B cell (primary cell): ENCODE measurements around the gene ZNRD2. TPM values are rescaled to one million over a fixed set of nuclear protein-coding genes. Genes with fewer than 3 reads are reported as not detected.

Source experiments
- ATAC-seq: fragments of 200-7000 bp; cut with Tn5 transposase; one replicate; pipeline ENCODE4 v1.10.0; 2021; ENCODE audit warnings: low read depth, mild to moderate bottlenecking, moderate number of reproducible peaks, moderate library complexity
- CTCF ChIA-PET: fragments of 350-600 bp; sonication (Branson Sonifier 250); formaldehyde crosslinking; loops from one replicate; lab custom pipeline; 2021; ENCODE audit warnings: antibody characterized with exemption, inconsistent platforms; lab: Charles Lee
- POLR2A ChIA-PET: fragments of 350-600 bp; sonication (Branson Sonifier 250); formaldehyde crosslinking; loops from one replicate; lab custom pipeline; 2021; ENCODE audit warnings: antibody characterized with exemption; lab: Charles Lee
- DNase-seq: peaks from one replicate; pipeline ENCODE4 v3.0.0; 2013
- H2AFZ ChIP-seq: 2 replicates; pipeline ENCODE4 v1.6.1; 2012; ENCODE audit warnings: mild to moderate bottlenecking, low read depth, low read length; ENCODE audit not compliant: insufficient read depth, poor library complexity, severe bottlenecking
- H3K27ac ChIP-seq, 2 donors: 1 replicate in 1 of 2; 2 replicates in 1 of 2; pipeline ENCODE4 v1.5.1; 2012 to 2013; ENCODE audit warnings: low read length in 2 of 2, mild to moderate bottlenecking in 2 of 2, moderate library complexity in 1 of 2
- H3K27me3 ChIP-seq, 4 experiments: fragments of 200-600 bp in 1 of 4; sonication (generic) in 1 of 4; replicated peaks in 1 of 4; 1 replicate in 2 of 4; 2 replicates in 2 of 4; pipeline versions ENCODE4 v1.6.1 to v1.7.0; 2013 to 2016; ENCODE audit warnings: low read length in 3 of 4, mild to moderate bottlenecking in 2 of 4, mixed read lengths in 1 of 4, moderate library complexity in 1 of 4; ENCODE audit not compliant: insufficient read depth in 4 of 4, control insufficient read depth in 3 of 4; ENCODE audit errors: control extremely low read depth in 1 of 4
- H3K36me3 ChIP-seq, 2 experiments: replicated peaks in 1 of 2; 1 replicate in 1 of 2; 2 replicates in 1 of 2; pipeline versions ENCODE4 v1.6.1 to v1.7.1; 2013; ENCODE audit warnings: low read length in 1 of 2; ENCODE audit not compliant: insufficient read depth in 2 of 2, control insufficient read depth in 1 of 2; ENCODE audit errors: control extremely low read depth in 1 of 2, extremely low read depth in 1 of 2
- H3K4me1 ChIP-seq, 2 donors: fragments of 200-600 bp in 1 of 2; sonication (generic) in 1 of 2; 1 replicate in 1 of 2; 2 replicates in 1 of 2; pipeline versions ENCODE4 v1.5.1 to v1.6.1; 2013 to 2017; ENCODE audit warnings: low read length in 2 of 2; ENCODE audit not compliant: control insufficient read depth in 2 of 2, insufficient read depth in 2 of 2
- H3K4me2 ChIP-seq: replicated peaks from 2 replicates; pipeline ENCODE3; 2012; ENCODE audit warnings: mild to moderate bottlenecking, low read depth, low read length; ENCODE audit not compliant: poor library complexity, severe bottlenecking
- H3K4me3 ChIP-seq, 5 experiments: fragments of 200-600 bp in 1 of 5; sonication (generic) in 1 of 5; 1 replicate in 3 of 5; 2 replicates in 2 of 5; pipeline versions ENCODE4 v1.5.1 to v1.7.0; 2011 to 2016; ENCODE audit warnings: low read length in 4 of 5, mild to moderate bottlenecking in 4 of 5, low read depth in 2 of 5, control low read depth in 1 of 5, moderate library complexity in 1 of 5; ENCODE audit not compliant: insufficient read depth in 1 of 5; ENCODE audit errors: control extremely low read depth in 1 of 5, extremely low read depth in 1 of 5
- H3K79me2 ChIP-seq: fragments of 200-600 bp; sonication (generic); one replicate; pipeline ENCODE4 v1.6.0; 2016; ENCODE audit warnings: low read length; ENCODE audit not compliant: control insufficient read depth, insufficient read depth
- H3K9ac ChIP-seq: fragments of 200-600 bp; sonication (generic); 2 replicates; pipeline ENCODE4 v1.6.1; 2017; ENCODE audit warnings: mild to moderate bottlenecking, low read length, moderate library complexity
- H3K9me3 ChIP-seq, 3 donors: one replicate each; pipeline versions ENCODE4 v1.6.1 to v1.7.1; 2013; ENCODE audit warnings: low read length in 2 of 3; ENCODE audit not compliant: control insufficient read depth in 2 of 3, insufficient read depth in 1 of 3; ENCODE audit errors: control extremely low read depth in 1 of 3
- H4K20me1 ChIP-seq: 2 replicates; pipeline ENCODE4 v1.6.0; 2012; ENCODE audit warnings: mild to moderate bottlenecking, low read length; ENCODE audit not compliant: insufficient read depth, control insufficient read depth, poor library complexity, severe bottlenecking
- H3K27ac Mint-ChIP-seq: one replicate; pipeline ENCODE4 v1.8.0; 2021; ENCODE audit warnings: mixed read lengths
- H3K27me3 Mint-ChIP-seq: one replicate; pipeline ENCODE4 v1.8.0; 2021; ENCODE audit warnings: mixed read lengths
- H3K4me1 Mint-ChIP-seq: one replicate; pipeline ENCODE4 v1.8.0; 2021; ENCODE audit warnings: mixed read lengths
- H3K4me3 Mint-ChIP-seq: one replicate; pipeline ENCODE4 v1.8.0; 2021; ENCODE audit warnings: mixed read lengths
- H3K9me3 Mint-ChIP-seq: one replicate; pipeline ENCODE4 v1.8.0; 2022; ENCODE audit warnings: mixed read lengths; ENCODE audit not compliant: insufficient read depth
- CTCF ChIP-seq: fragments of 200-600 bp; IDR thresholded peaks from one replicate; pipeline ENCODE4 v1.8.0; 2022; ENCODE audit warnings: antibody characterized with exemption, mild to moderate bottlenecking
- EZH2 ChIP-seq: IDR thresholded peaks from 2 replicates; pipeline ENCODE4 v1.6.1; 2012; ENCODE audit warnings: borderline replicate concordance, low read depth, mild to moderate bottlenecking, moderate library complexity, low read length; ENCODE audit not compliant: insufficient read depth, poor library complexity, severe bottlenecking
- WGBS: methylation state at CpG from one replicate; pipeline ENCODE4 v1.1.5; 2013; ENCODE audit warnings: missing lambda C conversion rate; ENCODE audit not compliant: insufficient coverage; 5-methylcytosine and 5-hydroxymethylcytosine counted together
- intact Hi-C: fragments of 100-400 bp; cut with micrococcal nuclease; formaldehyde crosslinking; loops from one replicate; pipeline ENCODE4 v1.10.0; 2022
- polyA plus RNA-seq: library from polyadenylated mRNA; depleted of rRNA; stranded (reverse); fragments of >200 nt; gene quantifications from 2 replicates; pipeline ENCODE4 v1.2.3, GENCODE V29; 2012
- total RNA-seq, 2 donors: library from RNA; stranded (reverse); fragments of 120-200 nt in 1 of 2; gene quantifications; 1 replicate in 1 of 2; 2 replicates in 1 of 2; pipeline versions ENCODE4 v1.2.3 to v1.2.4, GENCODE V29; 2013 to 2022

Gene ZNRD2
- total and polyA plus RNA-seq, 2 donors (not counting 1 experiment from before 2014, with no cell fraction given): 22.1 to 112 TPM

- intact Hi-C loops: loop anchor here (10.0 kb wide), 1 partner anchor 832 kb away; the partner anchor contains the start of gene RASGRP2
- Histone ChIP-seq H3K9ac (peak overlapping the region; percentile 83), H3K4me3 (peak overlapping the region; percentile 51 to 90 (median 60)), H3K79me2 (peaks cover 25% of the 10 kb centered on the region), H3K4me1 (peaks cover 34 to 56% of the 10 kb centered on the region in 2 donors), H2AFZ (no peak overlapping the region), H3K9me3 (no peaks in the 10 kb centered on the region), H3K36me3 (peaks cover 5 to 30% of the 10 kb centered on the region in 2 experiments), H3K27me3 (no peaks in the 10 kb centered on the region), H3K4me2 (peak overlapping the region; percentile 100), H3K27ac (peak overlapping the region; percentile 92 to 94), H4K20me1 (peaks cover 34% of the 10 kb centered on the region)
- peaks cover 56% of the 10 kb centered on the region for H3K4me1 Mint-ChIP-seq
- ChIA-PET CTCF (interaction anchor here (1.0 to 5.5 kb wide), 8 partner anchors 12 to 441 kb away, joined by 3 to 97 read pairs (median 3); partner anchors contain the start of gene PCNX3), POLR2A (interaction anchor here (0.7 to 7.5 kb wide), 12 partner anchors 12 to 454 kb away, joined by 3 to 53 read pairs (median 6); partner anchors contain the start of genes FAU, MAP3K11, MRPL49 and PCNX3)
- DNase-seq (no peak), ATAC-seq (no peak)
- H3K27ac Mint-ChIP-seq: peak overlapping the region; percentile 96
- WGBS: 2% methylated on average over 23 of the region's 26 CpGs
- no peaks in the 10 kb centered on the region for H3K9me3 Mint-ChIP-seq
- H3K4me3 Mint-ChIP-seq: peak overlapping the region; percentile 98
- H3K27me3 Mint-ChIP-seq: no peaks in the 10 kb centered on the region
- no peak for TF ChIP-seq EZH2
- no peak for TF ChIP-seq CTCF
These were observed 6.1 kb downstream of the ZNRD2 start for GRCh38 chr11:65576232-65576866.
